Measurements from ENCODE around the gene CTTN. TPM values are rescaled to one million over a fixed set of nuclear protein-coding genes. Genes with fewer than 3 reads are reported as not detected.

Gene CTTN
- total and polyA plus RNA-seq, 9 of the 15 experiments (the other 6 are each of a cell fraction or from before 2014, with no cell fraction given): 9.9 to 158 (median 99.7) TPM

DNA sequence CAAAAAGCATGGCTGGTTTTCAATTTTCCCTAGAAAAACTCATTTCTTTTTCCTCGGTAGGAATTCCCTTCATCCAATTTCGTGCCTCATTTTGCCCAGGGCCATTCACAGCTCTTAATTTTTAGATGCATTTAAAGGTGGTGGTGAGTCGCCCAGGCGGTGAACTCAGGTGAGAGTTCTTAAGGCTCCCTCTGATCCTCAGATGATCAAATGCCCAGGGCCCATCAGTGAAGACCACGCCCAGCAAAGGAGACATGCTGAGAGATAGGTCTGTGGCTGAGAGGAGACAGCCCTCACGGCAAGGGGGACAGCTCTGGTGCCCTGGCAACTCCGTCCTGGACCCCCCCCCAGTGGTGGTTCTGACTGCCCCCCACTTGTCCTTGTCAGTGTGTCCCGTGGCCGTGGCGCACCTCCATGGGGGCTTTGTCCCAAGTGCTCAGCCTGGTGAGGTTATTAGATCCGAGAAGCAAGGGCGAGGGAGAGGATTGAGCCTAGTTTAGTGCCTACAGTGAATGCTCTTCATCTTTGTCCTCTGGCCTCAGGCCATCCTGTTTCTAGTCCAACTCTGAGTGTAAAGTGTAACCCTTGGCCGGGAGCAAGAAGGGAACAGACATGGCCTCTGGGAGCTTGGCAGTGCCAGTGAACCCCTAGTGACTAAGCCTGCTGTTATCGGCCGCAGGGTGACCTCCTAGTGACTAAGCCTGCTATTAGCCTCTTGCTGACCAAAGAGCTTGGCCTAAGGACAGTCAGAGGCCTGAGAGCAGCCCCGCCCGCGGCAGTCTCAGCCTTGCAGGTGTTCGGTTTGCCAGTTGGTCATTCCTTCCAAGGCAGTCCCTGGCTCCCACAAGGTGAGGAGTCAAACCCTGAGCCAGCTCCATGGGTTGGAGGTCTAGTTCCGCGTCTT, 83.5 kb downstream of the CTTN start:
- Histone ChIP-seq H4K20me1 (replicated peaks; ENCODE audit: control insufficient read depth, insufficient read depth, low read length) (peaks cover 6% of the 10 kb centered on the region; the same call in 1 of the 2 replicates), H3K79me2 (ENCODE audit: control insufficient read depth, insufficient read depth, low read length) (no peaks in the 10 kb centered on the region), H2AFZ (ENCODE audit: low read depth, low read length) (no peak overlapping the region), H3K4me1 (replicated peaks in 1 of 2; ENCODE audit: control insufficient read depth in 2 of 2, insufficient read depth in 2 of 2, low read length in 2 of 2) (peaks cover 0 to 8% of the 10 kb centered on the region in 2 experiments; a peak in 3 of 5 replicates), H3K9me1 (ENCODE audit: control insufficient read depth, insufficient read depth, low read length) (no peaks in the 10 kb centered on the region), H3K9ac (ENCODE audit: insufficient read depth in 1 of 2, low read depth in 2 of 2, low read length in 2 of 2) (no peak overlapping the region; a peak in 1 of 4 replicates), H3K4me2 (ENCODE audit: insufficient read depth, low read length) (no peak overlapping the region), H3K27ac (ENCODE audit: extremely low read depth, low read depth, low read length) (no peak overlapping the region), H3K9me3 (replicated peaks; ENCODE audit: control insufficient read depth, insufficient read depth, low read depth, low read length) (no peaks in the 10 kb centered on the region), H3K36me3 (ENCODE audit: control insufficient read depth, insufficient read depth, low read length) (no peaks in the 10 kb centered on the region), H3K27me3 (ENCODE audit: control insufficient read depth in 2 of 2, insufficient read depth in 2 of 2, low read length in 2 of 2) (peaks cover 31 to 82% of the 10 kb centered on the region in 2 experiments), H3K4me3 (no peak overlapping the region)
- ChIA-PET CTCF (ENCODE audit: low intra/inter-chr PET ratio) (interaction anchor here (1.1 kb wide), 1 partner anchor 11 kb away, joined by 4 read pairs; no protein-coding TSS in a partner anchor), POLR2A (interaction anchor here (0.6 to 1.1 kb wide), 2 partner anchors 12 to 22 kb away, joined by 3 read pairs; no protein-coding TSS in a partner anchor)
- ATAC-seq: peak; percentile 45
- 7% methylated on average over 20 of the region's 21 CpGs for WGBS (ENCODE audit: insufficient coverage, low coverage, missing lambda C conversion rate)
- in situ Hi-C loops (cut with MboI) (no loop called here), intact Hi-C loops (cut with micrococcal nuclease) (no loop called here)
- BruUV-seq (replicated peaks): no TSS peak
- DNase-seq (ENCODE audit: extremely low read depth in 1 of 4, low spot score in 3 of 4): peak in 1 of 4 experiments; percentile 16
- no peak for FAIRE-seq
- TF ChIP-seq CBFA2T3 (IDR thresholded peaks at IDR 0.05) (peak; percentile 15; the same call in 1 of the 2 replicates), JUND (IDR thresholded peaks at IDR 0.05; ENCODE audit: borderline replicate concordance, low read depth, low read length) (0 out of 2 replicates have a peak, but pooled peaks have one; percentile 4), JUND (tag; IDR thresholded peaks at IDR 0.05; ENCODE audit: borderline replicate concordance, low read depth, low read length) (no peak), TFAP4 (CRISPR knock-in tag; IDR thresholded peaks at IDR 0.05; ENCODE audit: borderline replicate concordance) (0 out of 2 replicates have a peak, but pooled peaks have one; percentile 14), HMBOX1 (IDR thresholded peaks at IDR 0.05) (0 out of 2 replicates have a peak, but pooled peaks have one; percentile 17), HOXB6 (CRISPR knock-in tag; IDR thresholded peaks at IDR 0.05; ENCODE audit: borderline replicate concordance) (no peak), RFX5 (IDR thresholded peaks at IDR 0.05; ENCODE audit: low read depth, low read length) (no peak), FOSL1 (tag; conservative IDR thresholded peaks at IDR 0.05) (peak; percentile 84), SRSF3 (IDR thresholded peaks at IDR 0.05; ENCODE audit: insufficient read depth, low read length) (no peak)
- TF ChIP-seq, protein P1, sequence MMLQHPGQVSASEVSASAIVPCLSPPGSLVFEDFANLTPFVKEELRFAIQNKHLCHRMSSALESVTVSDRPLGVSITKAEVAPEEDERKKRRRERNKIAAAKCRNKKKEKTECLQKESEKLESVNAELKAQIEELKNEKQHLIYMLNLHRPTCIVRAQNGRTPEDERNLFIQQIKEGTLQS (IDR thresholded peaks at IDR 0.05): peak; percentile 41
- TF ChIP-seq, protein P1 (CRISPR knock-in tag; conservative IDR thresholded peaks at IDR 0.05): no peak

All from K562 (cell line).